GM23338 (cell line): Measurements from ENCODE around the gene TNS1. TPM values are rescaled to one million over a fixed set of nuclear protein-coding genes. Genes with fewer than 3 reads are reported as not detected.

Experiments
- ATAC-seq: fragments of 200-7000 bp; cut with Tn5 transposase; 3 replicates; pipeline ENCODE4 v1.9.1; 2020
- DNase-seq: peaks from one replicate; pipeline ENCODE4 v3.0.0-alpha.2; 2015; ENCODE audit warnings: low spot score
- H2AFZ ChIP-seq: fragments of 200-600 bp; sonication (generic); 2 replicates; pipeline ENCODE4 v1.8.0; 2016; ENCODE audit warnings: antibody characterized with exemption, mild to moderate bottlenecking, moderate library complexity
- H3F3A ChIP-seq: fragments of 200-600 bp; sonication (generic); replicated peaks from 2 replicates; pipeline ENCODE4 v1.8.0; 2017; ENCODE audit warnings: antibody characterized with exemption, mixed run types, low read depth
- H3K27ac ChIP-seq: fragments of 200-600 bp; sonication (generic); 2 replicates; pipeline ENCODE4 v1.6.1; 2016; ENCODE audit warnings: low read depth
- H3K27me3 ChIP-seq: fragments of 200-600 bp; sonication (generic); 2 replicates; pipeline ENCODE4 v1.8.0; 2016; ENCODE audit warnings: mild to moderate bottlenecking, mixed run types, moderate library complexity; ENCODE audit not compliant: insufficient read depth
- H3K36me3 ChIP-seq: fragments of 200-600 bp; sonication (generic); 2 replicates; pipeline ENCODE4 v1.8.0; 2016; ENCODE audit warnings: mild to moderate bottlenecking; ENCODE audit not compliant: insufficient read depth
- H3K4me1 ChIP-seq: fragments of 200-600 bp; sonication (generic); 2 replicates; pipeline ENCODE4 v1.8.0; 2016; ENCODE audit warnings: mild to moderate bottlenecking, moderate library complexity; ENCODE audit not compliant: insufficient read depth
- H3K4me2 ChIP-seq: fragments of 200-600 bp; sonication (generic); 2 replicates; pipeline ENCODE4 v1.7.1; 2017; ENCODE audit warnings: mixed run types
- H3K4me3 ChIP-seq: fragments of 200-600 bp; sonication (generic); 2 replicates; pipeline ENCODE4 v1.6.1; 2016; ENCODE audit warnings: mixed run types
- H3K79me2 ChIP-seq: fragments of 200-600 bp; sonication (generic); replicated peaks from 2 replicates; pipeline ENCODE4 v1.8.0; 2017; ENCODE audit warnings: mild to moderate bottlenecking; ENCODE audit not compliant: insufficient read depth
- H3K9me2 ChIP-seq: fragments of 200-600 bp; sonication (generic); 2 replicates; pipeline ENCODE4 v1.8.0; 2017; ENCODE audit not compliant: insufficient read depth
- H4K20me1 ChIP-seq: fragments of 200-600 bp; sonication (generic); replicated peaks from 2 replicates; pipeline ENCODE4 v1.8.0; 2017; ENCODE audit warnings: mild to moderate bottlenecking; ENCODE audit not compliant: insufficient read depth
- H3K27ac Mint-ChIP-seq: 2 replicates; pipeline ENCODE4 v1.8.0; 2020; ENCODE audit warnings: inconsistent platforms, mild to moderate bottlenecking, moderate library complexity, mixed read lengths
- H3K27me3 Mint-ChIP-seq: 3 replicates; pipeline ENCODE4 v1.8.0; 2022; ENCODE audit warnings: low read depth, mild to moderate bottlenecking, moderate library complexity, mixed read lengths, inconsistent platforms; ENCODE audit not compliant: insufficient read depth, poor library complexity
- H3K36me3 Mint-ChIP-seq: 3 replicates; pipeline ENCODE4 v1.8.0; 2021; ENCODE audit warnings: low read depth, mild to moderate bottlenecking, inconsistent platforms, moderate library complexity, mixed read lengths
- H3K4me1 Mint-ChIP-seq: 3 replicates; pipeline ENCODE4 v1.8.0; 2020; ENCODE audit warnings: mild to moderate bottlenecking, inconsistent platforms, mixed read lengths
- H3K4me3 Mint-ChIP-seq: 3 replicates; pipeline ENCODE4 v1.8.0; 2021; ENCODE audit warnings: moderate library complexity, mild to moderate bottlenecking, inconsistent platforms, mixed read lengths
- H3K9me3 Mint-ChIP-seq: 3 replicates; pipeline ENCODE4 v1.8.0; 2020; ENCODE audit warnings: moderate library complexity, mild to moderate bottlenecking, inconsistent platforms, mixed read lengths
- CREB1 ChIP-seq: fragments of 250-450 bp; sonication (Bioruptor Pico); IDR thresholded peaks from 2 replicates; pipeline ENCODE4 v1.5.0; 2020; ENCODE audit warnings: low read depth, mild to moderate bottlenecking, moderate library complexity
- CTCF ChIP-seq, 2 experiments: fragments of 200-600 bp in 1 of 2; sonication (generic) in 1 of 2; conservative IDR thresholded peaks; 2 replicates each; pipeline versions ENCODE4 v1.5.1 to v1.6.1; 2016 to 2017; ENCODE audit warnings: antibody characterized with exemption in 2 of 2, low read depth in 2 of 2, mild to moderate bottlenecking in 2 of 2, moderate library complexity in 1 of 2
- ETS1 ChIP-seq: IDR thresholded peaks from 2 replicates; pipeline ENCODE4 v1.6.1; 2016; ENCODE audit warnings: antibody characterized with exemption
- EZH2phosphoT487 ChIP-seq: fragments of 200-600 bp; sonication (generic); IDR thresholded peaks from one replicate; pipeline ENCODE4 v1.8.1; 2018; ENCODE audit warnings: antibody characterized with exemption; ENCODE audit not compliant: unreplicated experiment
- NANOG ChIP-seq: IDR thresholded peaks from 2 replicates; pipeline ENCODE4 v1.6.1; 2016; ENCODE audit warnings: antibody characterized with exemption, borderline replicate concordance
- REST ChIP-seq: IDR thresholded peaks from one replicate; pipeline ENCODE4 v1.6.1; 2018; ENCODE audit warnings: antibody characterized with exemption; ENCODE audit not compliant: unreplicated experiment
- STAT1 ChIP-seq: IDR thresholded peaks from one replicate; pipeline ENCODE4 v1.6.1; 2016; ENCODE audit warnings: antibody characterized with exemption; ENCODE audit not compliant: unreplicated experiment
- ZNF114 ChIP-seq: fragments of 250-450 bp; sonication (Bioruptor Pico); IDR thresholded peaks from 2 replicates; pipeline ENCODE4 v1.5.0; 2020; ENCODE audit warnings: mild to moderate bottlenecking, moderate library complexity
- ZNF462 ChIP-seq: fragments of 250-450 bp; sonication (Bioruptor Pico); IDR thresholded peaks from 2 replicates; pipeline ENCODE4 v1.5.0; 2020; ENCODE audit warnings: mild to moderate bottlenecking, moderate library complexity
- polyA plus RNA-seq: library from polyadenylated mRNA; unstranded; fragments of >200 nt; fragmentation: Nextera tagmentation; extraction: Ambion mirVana; gene quantifications from 2 replicates; pipeline ENCODE4 v1.2.1, GENCODE V29; 2016
- total RNA-seq: library from RNA; depleted of rRNA; stranded (reverse); fragments of >200 nt; shearing (Covaris generic); gene quantifications from 2 replicates; pipeline ENCODE4 v1.2.3, GENCODE V29; 2014

Gene TNS1
- total and polyA plus RNA-seq, 2 experiments from 2014 or later: 2.0 to 7.4 TPM

- TF ChIP-seq REST (no peak), CREB1 (no peak), ETS1 (no peak), EZH2phosphoT487 (no peak), ZNF114 (CRISPR knock-in tag) (no peak), STAT1 (no peak)
Observed at GRCh38 chr2:217866457-217866856, 136.3 kb downstream of the TNS1 start (continued).

GRCh38 chr2:217864963-217865772, 137.6 kb downstream of the TNS1 start:
- H2AFZ ChIP-seq: no peak overlapping the region
- H3K4me3 Mint-ChIP-seq: no peak overlapping the region
- no peaks in the 10 kb centered on the region for H4K20me1 ChIP-seq
- peaks cover 8% of the 10 kb centered on the region; the same call in 1 of the 2 replicates for H3K4me1 ChIP-seq
- H3K4me2 ChIP-seq: no peak overlapping the region
- no peaks in the 10 kb centered on the region for H3K36me3 ChIP-seq
- H3K36me3 Mint-ChIP-seq: no peaks in the 10 kb centered on the region
- TF ChIP-seq ZNF462 (no peak), ZNF114 (CRISPR knock-in tag) (no peak), NANOG (no peak), CTCF (conservative IDR thresholded peaks at IDR 0.05; ENCODE audit: low read depth in 2 of 2) (no peak)
- no peaks in the 10 kb centered on the region for H3K9me3 Mint-ChIP-seq
- no peaks in the 10 kb centered on the region for H3F3A ChIP-seq
- H3K9me2 ChIP-seq: no peaks in the 10 kb centered on the region
- no peak overlapping the region for H3K4me3 ChIP-seq
- no peaks in the 10 kb centered on the region for H3K27me3 ChIP-seq
- no peak overlapping the region for H3K27ac ChIP-seq
- H3K4me1 Mint-ChIP-seq: peaks cover 22% of the 10 kb centered on the region
- H3K27me3 Mint-ChIP-seq: peaks cover 2% of the 10 kb centered on the region
- H3K79me2 ChIP-seq: no peaks in the 10 kb centered on the region
- DNase-seq (no peak), ATAC-seq (no peak)
- H3K27ac Mint-ChIP-seq: no peak overlapping the region
